Measurements from ENCODE around the gene ATR.
"Not testable (repeated sequence)": the region's sequence is repeated elsewhere in the genome, so short reads cannot be mapped to it uniquely, and the experiment has no call there.

GRCh38 chr3:142438096-142438495, 140.4 kb downstream of the ATR start:
- not testable (repeated sequence) for TF ChIP-seq EZH2 (IDR thresholded peaks at IDR 0.05); POLR2AphosphoS5 (IDR thresholded peaks at IDR 0.05; ENCODE audit: low read depth, low read length); CTCF (IDR thresholded peaks at IDR 0.05 in 2 of 3, conservative IDR thresholded peaks at IDR 0.05 in 1 of 3; ENCODE audit: borderline replicate concordance in 1 of 3, insufficient read depth in 1 of 3, low read depth in 2 of 3, low read length in 2 of 3); YY1 (IDR thresholded peaks at IDR 0.05; ENCODE audit: extremely low read depth, insufficient replicate concordance, low read depth, low read length); ZNF274 (IDR thresholded peaks at IDR 0.05; ENCODE audit: low read depth, low read length); POLR2A (IDR thresholded peaks at IDR 0.05; ENCODE audit: borderline replicate concordance, extremely low read depth, insufficient read depth, insufficient read length); SIN3A (IDR thresholded peaks at IDR 0.05; ENCODE audit: low read depth)

Data from HCT116 (cell line).